Transverse colon (tissue), 4 donors: ENCODE results near the gene MBTPS1. TPM values are rescaled to one million over a fixed set of nuclear protein-coding genes. Genes with fewer than 3 reads are reported as not detected.

Experiments
- DNase-seq: peaks from one replicate; pipeline ENCODE4 v3.0.0-alpha.2; 2019
- H3K27ac ChIP-seq, 4 donors: fragments of 200-600 bp; sonication (generic); 2 replicates each; pipeline ENCODE4 v1.5.1; 2016 to 2018; ENCODE audit warnings: inconsistent platforms in 4 of 4
- H3K27me3 ChIP-seq: fragments of 200-600 bp; sonication (generic); 2 replicates; pipeline ENCODE4 v1.5.1; 2017; ENCODE audit warnings: inconsistent platforms
- H3K36me3 ChIP-seq, 4 donors: fragments of 200-600 bp; sonication (generic); 2 replicates each; pipeline ENCODE4 v1.5.1; 2017 to 2019; ENCODE audit warnings: inconsistent platforms in 4 of 4
- H3K4me1 ChIP-seq, 4 donors: fragments of 200-600 bp; sonication (generic); 2 replicates each; pipeline ENCODE4 v1.5.1; 2017 to 2020; ENCODE audit warnings: inconsistent platforms in 4 of 4
- H3K4me3 ChIP-seq, 4 donors: fragments of 200-600 bp; sonication (generic); 1 replicate in 1 of 4; 2 replicates in 3 of 4; pipeline versions ENCODE4 v1.5.1 to v1.6.1; 2017 to 2019; ENCODE audit warnings: inconsistent platforms in 4 of 4
- H3K9me3 ChIP-seq, 2 donors: fragments of 200-600 bp; sonication (generic); 2 replicates each; pipeline ENCODE4 v1.5.1; 2017 to 2019; ENCODE audit warnings: inconsistent platforms in 2 of 2
- EP300 ChIP-seq: sonication (generic); formaldehyde crosslinking; IDR thresholded peaks from one replicate; pipeline ENCODE4 v1.6.1; 2017; ENCODE audit warnings: antibody characterized with exemption, low read depth
- POLR2A ChIP-seq: fragments of 450-650 bp; IDR thresholded peaks from one replicate; pipeline ENCODE4 v1.6.1; 2016; ENCODE audit warnings: antibody characterized with exemption, mild to moderate bottlenecking, moderate library complexity
- POLR2AphosphoS5 ChIP-seq, 3 donors: sonication (generic); formaldehyde crosslinking; IDR thresholded peaks; one replicate each; pipeline ENCODE4 v1.6.1; 2016; ENCODE audit warnings: antibody characterized with exemption in 3 of 3
- WGBS, 2 donors: methylation state at CpG; one replicate each; pipeline ENCODE4 v1.1.5; 2018; ENCODE audit warnings: low coverage in 1 of 2; 5-methylcytosine and 5-hydroxymethylcytosine counted together
- in situ Hi-C, 4 donors: fragments of 200-750 bp; cut with MboI; loops; one replicate each; pipeline versions ENCODE4 v1.15.0 to v1.15.1; 2017; ENCODE audit warnings: low sequenced_read_pairs in 3 of 4, low pct_ligation_motif_present in 1 of 4, low pct_unique_long_range_greater_than_20kb in 1 of 4
- intact Hi-C: fragments of 100-400 bp; cut with DNase I; formaldehyde crosslinking; loops from one replicate; pipeline ENCODE4 v1.15.1; 2023; ENCODE audit warnings: low total_unique reads
- total RNA-seq, 4 donors: library from RNA; depleted of rRNA; stranded (reverse); fragments of >200 nt; gene quantifications; one replicate each; pipeline ENCODE4 v1.1.0, GENCODE V29; 2016
- TF ChIP-seq, protein P1 (sequence below), 5 experiments: fragments of 200-600 bp in 3 of 5; fragments of 450-650 bp in 2 of 5; sonication (generic) in 3 of 5; IDR thresholded peaks; 1 replicate in 2 of 5; 2 replicates in 3 of 5; pipeline ENCODE4 v1.5.1; 2016 to 2017; ENCODE audit warnings: antibody characterized with exemption in 5 of 5, inconsistent platforms in 3 of 5, mild to moderate bottlenecking in 2 of 5, moderate library complexity in 1 of 5

The MBTPS1 gene
- total RNA-seq, 4 donors from 2014 or later: 53.7 to 110 (median 97.0) TPM

DNA sequence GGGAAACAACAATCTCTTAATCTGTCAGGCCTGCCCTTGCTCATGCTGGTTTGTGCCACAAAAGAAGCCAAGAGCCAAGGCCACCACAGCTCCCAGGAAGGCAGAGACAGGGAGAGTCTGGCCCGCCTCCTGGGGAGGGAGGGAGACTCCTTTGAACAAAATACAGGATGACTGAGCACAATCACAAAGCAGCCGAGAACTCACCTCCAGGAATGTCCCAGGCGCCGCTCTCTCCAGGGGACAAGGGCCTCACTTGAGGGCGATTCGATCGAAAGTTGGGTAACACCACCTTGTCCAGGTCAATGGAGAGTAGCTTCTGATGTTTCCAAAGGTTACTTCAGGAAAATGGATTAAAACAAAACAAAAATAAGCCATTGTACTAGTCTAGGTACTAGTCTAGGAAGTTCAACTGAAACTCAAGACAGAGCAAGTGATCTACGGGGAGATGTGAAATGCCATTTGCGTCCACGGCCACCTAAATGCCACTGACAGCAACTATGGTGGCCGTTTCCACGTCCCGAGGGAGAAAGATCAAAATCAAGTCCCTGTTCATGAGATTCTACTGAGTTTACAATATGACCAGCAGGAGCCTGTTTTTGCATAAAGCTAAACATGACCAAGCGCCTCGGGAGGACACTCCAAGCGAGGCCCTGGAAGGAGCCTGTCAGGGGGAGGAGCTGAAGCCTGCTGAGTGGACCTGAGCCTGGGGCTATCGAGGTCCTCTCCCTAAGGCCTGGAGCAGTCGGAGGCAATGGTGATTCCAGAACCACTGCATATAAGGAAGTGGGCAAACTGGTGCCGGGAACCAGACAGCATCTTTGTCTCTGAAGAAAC lies 60.7 kb downstream of the MBTPS1 start:
- Histone ChIP-seq H3K36me3 (peaks cover 0 to 71% (median 34%) of the 10 kb centered on the region in 4 donors), H3K4me3 (no peak overlapping the region), H3K27ac (no peak overlapping the region), H3K27me3 (no peaks in the 10 kb centered on the region), H3K4me1 (no peaks in the 10 kb centered on the region), H3K9me3 (no peaks in the 10 kb centered on the region)
- TF ChIP-seq EP300: no peak
- no peak for TF ChIP-seq POLR2AphosphoS5 (IDR thresholded peaks at IDR 0.05)
- no peak for TF ChIP-seq POLR2A
- TF ChIP-seq, protein P1, sequence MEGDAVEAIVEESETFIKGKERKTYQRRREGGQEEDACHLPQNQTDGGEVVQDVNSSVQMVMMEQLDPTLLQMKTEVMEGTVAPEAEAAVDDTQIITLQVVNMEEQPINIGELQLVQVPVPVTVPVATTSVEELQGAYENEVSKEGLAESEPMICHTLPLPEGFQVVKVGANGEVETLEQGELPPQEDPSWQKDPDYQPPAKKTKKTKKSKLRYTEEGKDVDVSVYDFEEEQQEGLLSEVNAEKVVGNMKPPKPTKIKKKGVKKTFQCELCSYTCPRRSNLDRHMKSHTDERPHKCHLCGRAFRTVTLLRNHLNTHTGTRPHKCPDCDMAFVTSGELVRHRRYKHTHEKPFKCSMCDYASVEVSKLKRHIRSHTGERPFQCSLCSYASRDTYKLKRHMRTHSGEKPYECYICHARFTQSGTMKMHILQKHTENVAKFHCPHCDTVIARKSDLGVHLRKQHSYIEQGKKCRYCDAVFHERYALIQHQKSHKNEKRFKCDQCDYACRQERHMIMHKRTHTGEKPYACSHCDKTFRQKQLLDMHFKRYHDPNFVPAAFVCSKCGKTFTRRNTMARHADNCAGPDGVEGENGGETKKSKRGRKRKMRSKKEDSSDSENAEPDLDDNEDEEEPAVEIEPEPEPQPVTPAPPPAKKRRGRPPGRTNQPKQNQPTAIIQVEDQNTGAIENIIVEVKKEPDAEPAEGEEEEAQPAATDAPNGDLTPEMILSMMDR (IDR thresholded peaks at IDR 0.05): no peak
- whole genome bisulfite sequencing, 2 donors: 87 to 94% methylated on average over 6 to 19 of the region's 19 CpGs
- no peak for DNase-seq
- in situ Hi-C loops (loop anchor here (25.0 kb wide), 2 partner anchors 94 to 244 kb away; partner anchors contain the start of genes HSBP1 (in 3 of the 4), NECAB2 (in 3 of the 4) and OSGIN1 (in 3 of the 4)), intact Hi-C loops (no loop called here)

GRCh38 chr16:84055366-84055765 lies 61.4 kb downstream of the MBTPS1 start:
- in situ Hi-C loops: loop anchor here (25.0 kb wide), 2 partner anchors 93 to 243 kb away; partner anchors contain the start of genes HSBP1 (in 3 of the 4), NECAB2 (in 3 of the 4) and OSGIN1 (in 3 of the 4)

GRCh38 chr16:84054916-84055315 lies 61.8 kb downstream of the MBTPS1 start:
- Histone ChIP-seq H3K27ac (peak overlapping the region in 1 of 4 donors; percentile 14), H3K4me3 (no peak overlapping the region), H3K4me1 (no peaks in the 10 kb centered on the region), H3K36me3 (peaks cover 0 to 64% (median 30%) of the 10 kb centered on the region in 4 donors), H3K27me3 (no peaks in the 10 kb centered on the region), H3K9me3 (no peaks in the 10 kb centered on the region)
- intact Hi-C loops (no loop called here), in situ Hi-C loops (loop anchor here (25.0 kb wide), 2 partner anchors 93 to 243 kb away; partner anchors contain the start of genes HSBP1 (in 3 of the 4), NECAB2 (in 3 of the 4) and OSGIN1 (in 3 of the 4))
- no peak for DNase-seq
- 80% methylated on average over 13 of the region's 13 CpGs; no CpG with 5 or more reads in 1 of the 2 donors for WGBS, 2 donors
- TF ChIP-seq POLR2A (no peak), EP300 (no peak), POLR2AphosphoS5 (IDR thresholded peaks at IDR 0.05) (no peak)
- TF ChIP-seq, protein P1 (IDR thresholded peaks at IDR 0.05): no peak

More at GRCh38 chr16:84055366-84055765, 61.4 kb downstream of the MBTPS1 start:
- intact Hi-C loops: no loop called here
- no peak for DNase-seq
- 70% methylated on average over 5 of the region's 5 CpGs; no CpG with 5 or more reads in 1 of the 2 donors for WGBS, 2 donors
- no peak overlapping the region for H3K4me3 ChIP-seq
- TF ChIP-seq EP300 (no peak), POLR2A (no peak), POLR2AphosphoS5 (IDR thresholded peaks at IDR 0.05) (no peak)
- TF ChIP-seq, protein P1 (IDR thresholded peaks at IDR 0.05): no peak
- H3K27me3 ChIP-seq: no peaks in the 10 kb centered on the region
- H3K4me1 ChIP-seq: no peaks in the 10 kb centered on the region
- no peaks in the 10 kb centered on the region for H3K9me3 ChIP-seq
- peaks cover 0 to 64% (median 32%) of the 10 kb centered on the region in 4 donors for H3K36me3 ChIP-seq
- peak overlapping the region in 1 of 4 donors; percentile 14 for H3K27ac ChIP-seq

DNA sequence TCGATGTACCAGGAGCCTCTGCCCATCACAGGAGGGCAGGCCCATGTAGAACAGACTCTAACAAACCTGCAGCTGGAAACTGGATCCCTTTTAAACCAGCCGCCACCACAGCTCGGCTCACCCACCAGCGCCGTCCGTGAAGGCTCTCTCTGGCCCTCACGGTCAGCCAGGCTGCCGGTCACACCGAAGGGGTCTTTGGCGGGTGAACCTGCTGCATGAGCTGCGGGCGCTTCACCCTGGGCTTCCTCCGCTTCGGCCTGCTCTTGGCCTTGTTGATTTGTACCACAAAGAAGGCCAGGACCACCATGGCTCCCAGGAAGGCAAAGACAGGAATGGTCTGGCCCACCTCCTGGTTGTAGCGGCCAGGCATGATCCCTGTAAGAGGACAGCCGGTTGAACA lies 62.5 kb downstream of the MBTPS1 start:
- intact Hi-C loops (no loop called here), in situ Hi-C loops (loop anchor here (25.0 kb wide), 2 partner anchors 92 to 242 kb away; partner anchors contain the start of genes HSBP1 (in 3 of the 4), NECAB2 (in 3 of the 4) and OSGIN1 (in 3 of the 4))
- H3K9me3 ChIP-seq: no peaks in the 10 kb centered on the region
- no peaks in the 10 kb centered on the region for H3K4me1 ChIP-seq
- WGBS, 2 donors: 99% methylated on average over 13 of the region's 16 CpGs; no CpG with 5 or more reads in 1 of the 2 donors
- peak; percentile 4 for DNase-seq
- H3K36me3 ChIP-seq: peaks cover 0 to 59% (median 27%) of the 10 kb centered on the region in 4 donors
- no peaks in the 10 kb centered on the region for H3K27me3 ChIP-seq
- no peak overlapping the region for H3K27ac ChIP-seq
- TF ChIP-seq EP300: no peak
- H3K4me3 ChIP-seq: no peak overlapping the region
